Epithelial cell of esophagus (primary cell): Measurements from ENCODE around the gene LRRC42.
A peak's percentile ranks its signal among the peaks of the same experiment; 100 is the strongest.

Experiments used
- DNase-seq: peaks from one replicate; pipeline ENCODE4 v3.0.0; 2010; ENCODE audit warnings: low read depth
- H3K4me3 ChIP-seq: 2 replicates; pipeline ENCODE4 v1.5.1; 2011; ENCODE audit warnings: mild to moderate bottlenecking, low read length, control low read depth
- CTCF ChIP-seq: IDR thresholded peaks from 2 replicates; pipeline ENCODE4 v1.5.1; 2011; ENCODE audit warnings: low read depth, mild to moderate bottlenecking, low read length, control low read depth, inconsistent platforms; ENCODE audit not compliant: insufficient read depth; ENCODE audit errors: missing control alignments

LRRC42 gene

GRCh38 chr1:53957194-53957818, 11.2 kb downstream of the LRRC42 start:
- peak; percentile 85 for DNase-seq
- H3K4me3 ChIP-seq: no peak overlapping the region
- TF ChIP-seq CTCF: no peak

GRCh38 chr1:53959664-53960250, 13.6 kb downstream of the LRRC42 start:
- DNase-seq: peak; percentile 41
- no peak overlapping the region for H3K4me3 ChIP-seq
- peak; percentile 62 for TF ChIP-seq CTCF

GRCh38 chr1:53962395-53962794, 16.2 kb downstream of the LRRC42 start:
- no peak for DNase-seq
- no peak for TF ChIP-seq CTCF
- H3K4me3 ChIP-seq: no peak overlapping the region

- no peak overlapping the region for H3K4me3 ChIP-seq
- DNase-seq: no peak
- TF ChIP-seq CTCF: no peak
These were observed 17.3 kb downstream of the LRRC42 start for GRCh38 chr1:53963460-53963859.

- H3K4me3 ChIP-seq: no peak overlapping the region
- no peak for DNase-seq
- TF ChIP-seq CTCF: no peak
These were observed 18.0 kb downstream of the LRRC42 start for GRCh38 chr1:53964109-53964508.

GRCh38 chr1:53966794-53967193, 20.6 kb downstream of the LRRC42 start:
- no peak for TF ChIP-seq CTCF
- no peak for DNase-seq
- H3K4me3 ChIP-seq: no peak overlapping the region
